Pancreas (tissue), 10 donors: ENCODE measurements around the gene GNPAT. TPM values are rescaled to one million over a fixed set of nuclear protein-coding genes. Genes with fewer than 3 reads are reported as not detected.
A peak's percentile ranks its signal among the peaks of the same experiment; 100 is the strongest.

ENCODE experiments used
- ATAC-seq, 4 donors: fragments of 200-7000 bp; cut with Tn5 transposase; one replicate each; pipeline versions ENCODE4 v1.8.0 to v1.9.1; 2020; ENCODE audit warnings: mild to moderate bottlenecking in 4 of 4, moderate library complexity in 4 of 4
- DNase-seq, 6 donors: peaks; one replicate each; pipeline ENCODE4 v3.0.0-alpha.2; 2020
- FAIRE-seq: peaks from 2 replicates; lab custom pipeline; 2012; peaks lifted over from hg19 to GRCh38; lab: Jason Lieb, UNC
- H3K27ac ChIP-seq, 4 donors: fragments of 200-600 bp; sonication (generic); 1 replicate in 3 of 4; 2 replicates in 1 of 4; pipeline versions ENCODE4 v1.5.0 to v1.8.0; 2020
- H3K27me3 ChIP-seq, 4 donors: fragments of 200-600 bp; one replicate each; pipeline ENCODE4 v1.8.0; 2021
- H3K36me3 ChIP-seq, 3 donors: fragments of 200-600 bp; sonication (generic) in 1 of 3; one replicate each; pipeline versions ENCODE4 v1.5.0 to v1.8.0; 2020 to 2021
- H3K4me1 ChIP-seq, 3 donors: fragments of 200-600 bp; one replicate each; pipeline ENCODE4 v1.8.0; 2021
- H3K4me3 ChIP-seq, 4 donors: fragments of 200-600 bp; sonication (generic) in 2 of 4; one replicate each; pipeline versions ENCODE4 v1.5.0 to v1.8.0; 2020 to 2021
- H3K9me3 ChIP-seq, 4 donors: fragments of 200-600 bp; one replicate each; pipeline ENCODE4 v1.8.0; 2021
- WGBS, 2 donors: extraction: QIAGEN DNeasy Blood & Tissue Kit; methylation state at CpG; one replicate each; pipeline ENCODE4 v1.1.7; 2013; 5-methylcytosine and 5-hydroxymethylcytosine counted together
- intact Hi-C, 3 donors: fragments of 100-400 bp; cut with DNase I; formaldehyde crosslinking; loops; one replicate each; pipeline versions ENCODE4 v1.11.1 to v1.14.2; 2022
- polyA plus RNA-seq, 2 donors: library from polyadenylated mRNA; stranded (reverse); fragments of 200-250 nt; gene quantifications; one replicate each; pipeline ENCODE4 v1.2.3, GENCODE V29; 2013
- total RNA-seq, 6 donors: library from RNA; stranded (reverse); fragmentation: NEBNext Ultra II Directional in 4 of 6; extraction: Animal tissue kit (Norgen Biotek cat#: 25700) in 4 of 6; gene quantifications; one replicate each; pipeline versions ENCODE4 v1.2.1 to v1.2.4, GENCODE V29; 2021 to 2023
- TF ChIP-seq, protein P1 (sequence below), 4 donors: fragments of 200-600 bp; sonication (generic) in 3 of 4; IDR thresholded peaks; one replicate each; pipeline versions ENCODE4 v1.5.0 to v1.8.0; 2021; ENCODE audit warnings: antibody characterized with exemption in 4 of 4
- donor health status: healthy with polysubstance abuse.
- donor health status: DM: no; HTN: no; CAD: no; lungs with moderate emphysema.
- donor health status: DM: no; HTN: no; CAD: no.
- donor health status: control.
- donor health status: control.
- donor health status: Bipolar disorder and iron deficiency.
- donor health status: DM: yes; HTN: yes; CAD: no.
- donor health status: DM: no; HTN: no; CAD: no.
- donor health status: DM: no; HTN: no; CAD: no.
- donor health status: DM: yes; HTN: yes; CAD: no.

The GNPAT gene
- total and polyA plus RNA-seq, 8 donors = 17.4 to 34.4 (median 21.7) TPM

GRCh38 chr1:231194843-231195516, 46.0 kb upstream of the GNPAT start:
- TF ChIP-seq, protein P1, sequence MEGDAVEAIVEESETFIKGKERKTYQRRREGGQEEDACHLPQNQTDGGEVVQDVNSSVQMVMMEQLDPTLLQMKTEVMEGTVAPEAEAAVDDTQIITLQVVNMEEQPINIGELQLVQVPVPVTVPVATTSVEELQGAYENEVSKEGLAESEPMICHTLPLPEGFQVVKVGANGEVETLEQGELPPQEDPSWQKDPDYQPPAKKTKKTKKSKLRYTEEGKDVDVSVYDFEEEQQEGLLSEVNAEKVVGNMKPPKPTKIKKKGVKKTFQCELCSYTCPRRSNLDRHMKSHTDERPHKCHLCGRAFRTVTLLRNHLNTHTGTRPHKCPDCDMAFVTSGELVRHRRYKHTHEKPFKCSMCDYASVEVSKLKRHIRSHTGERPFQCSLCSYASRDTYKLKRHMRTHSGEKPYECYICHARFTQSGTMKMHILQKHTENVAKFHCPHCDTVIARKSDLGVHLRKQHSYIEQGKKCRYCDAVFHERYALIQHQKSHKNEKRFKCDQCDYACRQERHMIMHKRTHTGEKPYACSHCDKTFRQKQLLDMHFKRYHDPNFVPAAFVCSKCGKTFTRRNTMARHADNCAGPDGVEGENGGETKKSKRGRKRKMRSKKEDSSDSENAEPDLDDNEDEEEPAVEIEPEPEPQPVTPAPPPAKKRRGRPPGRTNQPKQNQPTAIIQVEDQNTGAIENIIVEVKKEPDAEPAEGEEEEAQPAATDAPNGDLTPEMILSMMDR (IDR thresholded peaks at IDR 0.05) = no peak
- Histone ChIP-seq H3K9me3 (no peaks in the 10 kb centered on the region), H3K27ac (peak overlapping the region in 1 of 4 donors; percentile 27), H3K4me1 (peaks cover 0 to 3% (median 0%) of the 10 kb centered on the region in 3 donors), H3K4me3 (no peak overlapping the region), H3K36me3 (no peaks in the 10 kb centered on the region), H3K27me3 (no peaks in the 10 kb centered on the region)
- DNase-seq (peak in 1 of 6 donors; percentile 21), ATAC-seq (peak in 3 of 4 donors; percentile 40 to 60 (median 55)), FAIRE-seq (no peak)
- intact Hi-C loops = no loop called here
- WGBS, 2 donors = 62 to 63% methylated on average over 8 of the region's 8 CpGs

- Histone ChIP-seq H3K4me1 (peaks cover 0 to 3% (median 0%) of the 10 kb centered on the region in 3 donors), H3K9me3 (no peaks in the 10 kb centered on the region), H3K27me3 (no peaks in the 10 kb centered on the region), H3K36me3 (no peaks in the 10 kb centered on the region), H3K4me3 (no peak overlapping the region), H3K27ac (no peak overlapping the region)
- no peak for FAIRE-seq
- TF ChIP-seq, protein P1 (IDR thresholded peaks at IDR 0.05) = no peak
- intact Hi-C loops = no loop called here
- DNase-seq = no peak
- ATAC-seq = no peak
- 88 to 93% methylated on average over 3 of the region's 3 CpGs for WGBS, 2 donors
Observed at GRCh38 chr1:231196307-231196706, 44.7 kb upstream of the GNPAT start.

- Histone ChIP-seq H3K9me3 (no peaks in the 10 kb centered on the region), H3K27ac (no peak overlapping the region), H3K4me1 (peaks cover 0 to 3% (median 0%) of the 10 kb centered on the region in 3 donors), H3K36me3 (no peaks in the 10 kb centered on the region), H3K27me3 (no peaks in the 10 kb centered on the region), H3K4me3 (no peak overlapping the region)
- WGBS, 2 donors = 80 to 86% methylated on average over 2 of the region's 2 CpGs
- ATAC-seq = no peak
- intact Hi-C loops = no loop called here
- TF ChIP-seq, protein P1 (IDR thresholded peaks at IDR 0.05) = no peak
- FAIRE-seq = no peak
- DNase-seq = no peak
Observed at GRCh38 chr1:231196728-231197127, 44.3 kb upstream of the GNPAT start.

GRCh38 chr1:231199868-231200267, 41.1 kb upstream of the GNPAT start:
- DNase-seq = no peak
- no peak overlapping the region for H3K27ac ChIP-seq
- no peak for ATAC-seq
- TF ChIP-seq, protein P1 (IDR thresholded peaks at IDR 0.05) = no peak
- FAIRE-seq = no peak
- no peak overlapping the region for H3K4me3 ChIP-seq
- H3K36me3 ChIP-seq = no peaks in the 10 kb centered on the region
- 95 to 96% methylated on average over 7 of the region's 7 CpGs for WGBS, 2 donors
- intact Hi-C loops = loop anchor here in 1 of 3 donors (10.0 kb wide), 1 partner anchor 285 kb away; no protein-coding TSS in a partner anchor
- H3K4me1 ChIP-seq = peaks cover 0 to 3% (median 0%) of the 10 kb centered on the region in 3 donors
- H3K27me3 ChIP-seq = no peaks in the 10 kb centered on the region
- no peaks in the 10 kb centered on the region for H3K9me3 ChIP-seq
